Measurements from ENCODE around the gene DLG3. TPM values are rescaled to one million over a fixed set of nuclear protein-coding genes. Genes with fewer than 3 reads are reported as not detected.

The DLG3 gene
- total RNA-seq, 1 experiment from 2014 or later: 41.7 TPM

DNA sequence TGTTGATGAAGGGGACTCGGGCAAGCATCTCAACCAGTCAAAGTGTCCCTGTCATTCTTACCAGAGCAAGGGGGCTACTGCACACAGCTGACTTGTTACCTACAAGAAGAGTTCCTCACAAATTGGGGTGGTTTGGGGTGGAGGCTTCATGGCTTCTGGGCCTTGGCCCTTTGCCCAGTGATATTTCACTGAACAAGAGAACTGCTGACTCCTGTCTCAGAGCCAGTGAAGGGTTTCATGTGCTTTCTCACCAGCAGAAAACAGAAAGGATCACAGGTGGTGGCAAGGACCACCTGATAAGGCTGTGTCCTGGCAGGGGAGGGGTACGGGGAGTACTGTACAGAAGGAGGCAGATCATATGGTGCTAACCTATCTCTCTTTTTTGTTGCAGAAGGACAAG lies 53.5 kb downstream of the DLG3 start (continued):
- TF ChIP-seq RORB (CRISPR knock-in tag; IDR thresholded peaks at IDR 0.05) (no peak), ZNF317 (CRISPR knock-in tag; IDR thresholded peaks at IDR 0.05; ENCODE audit: borderline replicate concordance, low read depth) (no peak)
- TF ChIP-seq, protein P1, sequence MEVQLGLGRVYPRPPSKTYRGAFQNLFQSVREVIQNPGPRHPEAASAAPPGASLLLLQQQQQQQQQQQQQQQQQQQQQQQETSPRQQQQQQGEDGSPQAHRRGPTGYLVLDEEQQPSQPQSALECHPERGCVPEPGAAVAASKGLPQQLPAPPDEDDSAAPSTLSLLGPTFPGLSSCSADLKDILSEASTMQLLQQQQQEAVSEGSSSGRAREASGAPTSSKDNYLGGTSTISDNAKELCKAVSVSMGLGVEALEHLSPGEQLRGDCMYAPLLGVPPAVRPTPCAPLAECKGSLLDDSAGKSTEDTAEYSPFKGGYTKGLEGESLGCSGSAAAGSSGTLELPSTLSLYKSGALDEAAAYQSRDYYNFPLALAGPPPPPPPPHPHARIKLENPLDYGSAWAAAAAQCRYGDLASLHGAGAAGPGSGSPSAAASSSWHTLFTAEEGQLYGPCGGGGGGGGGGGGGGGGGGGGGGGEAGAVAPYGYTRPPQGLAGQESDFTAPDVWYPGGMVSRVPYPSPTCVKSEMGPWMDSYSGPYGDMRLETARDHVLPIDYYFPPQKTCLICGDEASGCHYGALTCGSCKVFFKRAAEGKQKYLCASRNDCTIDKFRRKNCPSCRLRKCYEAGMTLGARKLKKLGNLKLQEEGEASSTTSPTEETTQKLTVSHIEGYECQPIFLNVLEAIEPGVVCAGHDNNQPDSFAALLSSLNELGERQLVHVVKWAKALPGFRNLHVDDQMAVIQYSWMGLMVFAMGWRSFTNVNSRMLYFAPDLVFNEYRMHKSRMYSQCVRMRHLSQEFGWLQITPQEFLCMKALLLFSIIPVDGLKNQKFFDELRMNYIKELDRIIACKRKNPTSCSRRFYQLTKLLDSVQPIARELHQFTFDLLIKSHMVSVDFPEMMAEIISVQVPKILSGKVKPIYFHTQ (CRISPR knock-in tag; IDR thresholded peaks at IDR 0.05): no peak
- TF ChIP-seq, protein P2, sequence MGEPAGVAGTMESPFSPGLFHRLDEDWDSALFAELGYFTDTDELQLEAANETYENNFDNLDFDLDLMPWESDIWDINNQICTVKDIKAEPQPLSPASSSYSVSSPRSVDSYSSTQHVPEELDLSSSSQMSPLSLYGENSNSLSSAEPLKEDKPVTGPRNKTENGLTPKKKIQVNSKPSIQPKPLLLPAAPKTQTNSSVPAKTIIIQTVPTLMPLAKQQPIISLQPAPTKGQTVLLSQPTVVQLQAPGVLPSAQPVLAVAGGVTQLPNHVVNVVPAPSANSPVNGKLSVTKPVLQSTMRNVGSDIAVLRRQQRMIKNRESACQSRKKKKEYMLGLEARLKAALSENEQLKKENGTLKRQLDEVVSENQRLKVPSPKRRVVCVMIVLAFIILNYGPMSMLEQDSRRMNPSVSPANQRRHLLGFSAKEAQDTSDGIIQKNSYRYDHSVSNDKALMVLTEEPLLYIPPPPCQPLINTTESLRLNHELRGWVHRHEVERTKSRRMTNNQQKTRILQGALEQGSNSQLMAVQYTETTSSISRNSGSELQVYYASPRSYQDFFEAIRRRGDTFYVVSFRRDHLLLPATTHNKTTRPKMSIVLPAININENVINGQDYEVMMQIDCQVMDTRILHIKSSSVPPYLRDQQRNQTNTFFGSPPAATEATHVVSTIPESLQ (CRISPR knock-in tag; IDR thresholded peaks at IDR 0.05): no peak

DNA sequence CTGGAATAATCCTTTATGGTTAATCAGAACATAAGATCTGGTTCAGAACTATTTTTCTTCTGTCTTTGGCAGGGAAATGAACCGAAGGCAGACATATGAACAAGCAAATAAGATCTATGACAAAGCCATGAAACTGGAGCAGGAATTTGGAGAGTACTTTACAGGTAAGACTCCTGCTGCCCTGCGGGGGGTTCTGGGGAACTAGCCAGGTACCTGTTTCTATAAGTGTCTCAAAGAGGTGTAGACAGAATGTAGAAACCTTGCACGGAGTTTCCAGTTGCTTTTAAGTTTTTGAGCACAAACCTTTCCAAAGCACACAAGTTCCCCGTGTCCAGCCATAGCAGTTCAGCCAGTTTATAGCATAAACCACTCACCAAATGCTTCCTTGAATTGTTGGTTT lies 56.2 kb downstream of the DLG3 start:
- H3K36me3 Mint-ChIP-seq: peaks cover 42% of the 10 kb centered on the region
- TF ChIP-seq, protein P3, sequence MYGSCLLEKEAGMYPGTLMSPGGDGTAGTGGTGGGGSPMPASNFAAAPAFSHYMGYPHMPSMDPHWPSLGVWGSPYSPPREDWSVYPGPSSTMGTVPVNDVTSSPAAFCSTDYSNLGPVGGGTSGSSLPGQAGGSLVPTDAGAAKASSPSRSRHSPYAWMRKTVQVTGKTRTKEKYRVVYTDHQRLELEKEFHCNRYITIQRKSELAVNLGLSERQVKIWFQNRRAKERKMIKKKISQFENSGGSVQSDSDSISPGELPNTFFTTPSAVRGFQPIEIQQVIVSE (CRISPR knock-in tag; IDR thresholded peaks at IDR 0.05; ENCODE audit: borderline replicate concordance): no peak
- TF ChIP-seq, protein P2 (CRISPR knock-in tag; IDR thresholded peaks at IDR 0.05): no peak
- no peak for TF ChIP-seq TP53 (CRISPR knock-in tag; IDR thresholded peaks at IDR 0.05)
- TF ChIP-seq FOXP1 (CRISPR knock-in tag; IDR thresholded peaks at IDR 0.05; ENCODE audit: borderline replicate concordance): no peak
- TF ChIP-seq, protein P4, sequence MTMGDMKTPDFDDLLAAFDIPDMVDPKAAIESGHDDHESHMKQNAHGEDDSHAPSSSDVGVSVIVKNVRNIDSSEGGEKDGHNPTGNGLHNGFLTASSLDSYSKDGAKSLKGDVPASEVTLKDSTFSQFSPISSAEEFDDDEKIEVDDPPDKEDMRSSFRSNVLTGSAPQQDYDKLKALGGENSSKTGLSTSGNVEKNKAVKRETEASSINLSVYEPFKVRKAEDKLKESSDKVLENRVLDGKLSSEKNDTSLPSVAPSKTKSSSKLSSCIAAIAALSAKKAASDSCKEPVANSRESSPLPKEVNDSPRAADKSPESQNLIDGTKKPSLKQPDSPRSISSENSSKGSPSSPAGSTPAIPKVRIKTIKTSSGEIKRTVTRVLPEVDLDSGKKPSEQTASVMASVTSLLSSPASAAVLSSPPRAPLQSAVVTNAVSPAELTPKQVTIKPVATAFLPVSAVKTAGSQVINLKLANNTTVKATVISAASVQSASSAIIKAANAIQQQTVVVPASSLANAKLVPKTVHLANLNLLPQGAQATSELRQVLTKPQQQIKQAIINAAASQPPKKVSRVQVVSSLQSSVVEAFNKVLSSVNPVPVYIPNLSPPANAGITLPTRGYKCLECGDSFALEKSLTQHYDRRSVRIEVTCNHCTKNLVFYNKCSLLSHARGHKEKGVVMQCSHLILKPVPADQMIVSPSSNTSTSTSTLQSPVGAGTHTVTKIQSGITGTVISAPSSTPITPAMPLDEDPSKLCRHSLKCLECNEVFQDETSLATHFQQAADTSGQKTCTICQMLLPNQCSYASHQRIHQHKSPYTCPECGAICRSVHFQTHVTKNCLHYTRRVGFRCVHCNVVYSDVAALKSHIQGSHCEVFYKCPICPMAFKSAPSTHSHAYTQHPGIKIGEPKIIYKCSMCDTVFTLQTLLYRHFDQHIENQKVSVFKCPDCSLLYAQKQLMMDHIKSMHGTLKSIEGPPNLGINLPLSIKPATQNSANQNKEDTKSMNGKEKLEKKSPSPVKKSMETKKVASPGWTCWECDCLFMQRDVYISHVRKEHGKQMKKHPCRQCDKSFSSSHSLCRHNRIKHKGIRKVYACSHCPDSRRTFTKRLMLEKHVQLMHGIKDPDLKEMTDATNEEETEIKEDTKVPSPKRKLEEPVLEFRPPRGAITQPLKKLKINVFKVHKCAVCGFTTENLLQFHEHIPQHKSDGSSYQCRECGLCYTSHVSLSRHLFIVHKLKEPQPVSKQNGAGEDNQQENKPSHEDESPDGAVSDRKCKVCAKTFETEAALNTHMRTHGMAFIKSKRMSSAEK (CRISPR knock-in tag; IDR thresholded peaks at IDR 0.05; ENCODE audit: borderline replicate concordance): no peak
- TF ChIP-seq, protein P5, sequence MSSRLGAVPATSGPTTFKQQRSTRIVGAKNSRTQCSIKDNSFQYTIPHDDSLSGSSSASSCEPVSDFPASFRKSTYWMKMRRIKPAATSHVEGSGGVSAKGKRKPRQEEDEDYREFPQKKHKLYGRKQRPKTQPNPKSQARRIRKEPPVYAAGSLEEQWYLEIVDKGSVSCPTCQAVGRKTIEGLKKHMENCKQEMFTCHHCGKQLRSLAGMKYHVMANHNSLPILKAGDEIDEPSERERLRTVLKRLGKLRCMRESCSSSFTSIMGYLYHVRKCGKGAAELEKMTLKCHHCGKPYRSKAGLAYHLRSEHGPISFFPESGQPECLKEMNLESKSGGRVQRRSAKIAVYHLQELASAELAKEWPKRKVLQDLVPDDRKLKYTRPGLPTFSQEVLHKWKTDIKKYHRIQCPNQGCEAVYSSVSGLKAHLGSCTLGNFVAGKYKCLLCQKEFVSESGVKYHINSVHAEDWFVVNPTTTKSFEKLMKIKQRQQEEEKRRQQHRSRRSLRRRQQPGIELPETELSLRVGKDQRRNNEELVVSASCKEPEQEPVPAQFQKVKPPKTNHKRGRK (CRISPR knock-in tag; IDR thresholded peaks at IDR 0.05; ENCODE audit: borderline replicate concordance): no peak
- no peak for TF ChIP-seq HMGA2 (CRISPR knock-in tag; IDR thresholded peaks at IDR 0.05)
- TF ChIP-seq OVOL2 (CRISPR knock-in tag; IDR thresholded peaks at IDR 0.05; ENCODE audit: borderline replicate concordance): no peak
- TF ChIP-seq, protein P6, sequence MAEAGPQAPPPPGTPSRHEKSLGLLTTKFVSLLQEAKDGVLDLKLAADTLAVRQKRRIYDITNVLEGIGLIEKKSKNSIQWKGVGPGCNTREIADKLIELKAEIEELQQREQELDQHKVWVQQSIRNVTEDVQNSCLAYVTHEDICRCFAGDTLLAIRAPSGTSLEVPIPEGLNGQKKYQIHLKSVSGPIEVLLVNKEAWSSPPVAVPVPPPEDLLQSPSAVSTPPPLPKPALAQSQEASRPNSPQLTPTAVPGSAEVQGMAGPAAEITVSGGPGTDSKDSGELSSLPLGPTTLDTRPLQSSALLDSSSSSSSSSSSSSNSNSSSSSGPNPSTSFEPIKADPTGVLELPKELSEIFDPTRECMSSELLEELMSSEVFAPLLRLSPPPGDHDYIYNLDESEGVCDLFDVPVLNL (CRISPR knock-in tag; IDR thresholded peaks at IDR 0.05; ENCODE audit: borderline replicate concordance, low read depth): no peak
- no peak for TF ChIP-seq IRF2 (CRISPR knock-in tag; IDR thresholded peaks at IDR 0.05; ENCODE audit: borderline replicate concordance, low read depth)
- TF ChIP-seq ELF4 (CRISPR knock-in tag; IDR thresholded peaks at IDR 0.05; ENCODE audit: low read depth): no peak
- TF ChIP-seq MYBL2 (CRISPR knock-in tag; IDR thresholded peaks at IDR 0.05): no peak
- no peak for TF ChIP-seq ZBTB21 (CRISPR knock-in tag; IDR thresholded peaks at IDR 0.05; ENCODE audit: borderline replicate concordance)
- no peak for TF ChIP-seq JAZF1 (CRISPR knock-in tag; IDR thresholded peaks at IDR 0.05)
- no peak for TF ChIP-seq NR3C1 (CRISPR knock-in tag; conservative IDR thresholded peaks at IDR 0.05; ENCODE audit: low read depth)
- no peak for TF ChIP-seq ZNF219 (CRISPR knock-in tag; IDR thresholded peaks at IDR 0.05; ENCODE audit: borderline replicate concordance)
- TF ChIP-seq TEAD1 (CRISPR knock-in tag; IDR thresholded peaks at IDR 0.05): no peak
- H3K27ac Mint-ChIP-seq: no peak overlapping the region
- H3K4me1 Mint-ChIP-seq: peaks cover 10% of the 10 kb centered on the region
- H3K4me3 Mint-ChIP-seq: no peak overlapping the region
- ChIA-PET POLR2A (no interaction called here), CTCF (no interaction called here)
- DNase-seq (ENCODE audit: low spot score) (no peak), ATAC-seq (no peak)
- H3K27me3 Mint-ChIP-seq (ENCODE audit: low read depth): no peaks in the 10 kb centered on the region
- no peaks in the 10 kb centered on the region for H3K9me3 Mint-ChIP-seq

Measured in WTC11 (cell line).